ENCODE measurements around the gene NPFFR2.
"Not testable (repeated sequence)": the region's sequence is repeated elsewhere in the genome, so short reads cannot be mapped to it uniquely, and the experiment has no call there.

The NPFFR2 gene

DNA sequence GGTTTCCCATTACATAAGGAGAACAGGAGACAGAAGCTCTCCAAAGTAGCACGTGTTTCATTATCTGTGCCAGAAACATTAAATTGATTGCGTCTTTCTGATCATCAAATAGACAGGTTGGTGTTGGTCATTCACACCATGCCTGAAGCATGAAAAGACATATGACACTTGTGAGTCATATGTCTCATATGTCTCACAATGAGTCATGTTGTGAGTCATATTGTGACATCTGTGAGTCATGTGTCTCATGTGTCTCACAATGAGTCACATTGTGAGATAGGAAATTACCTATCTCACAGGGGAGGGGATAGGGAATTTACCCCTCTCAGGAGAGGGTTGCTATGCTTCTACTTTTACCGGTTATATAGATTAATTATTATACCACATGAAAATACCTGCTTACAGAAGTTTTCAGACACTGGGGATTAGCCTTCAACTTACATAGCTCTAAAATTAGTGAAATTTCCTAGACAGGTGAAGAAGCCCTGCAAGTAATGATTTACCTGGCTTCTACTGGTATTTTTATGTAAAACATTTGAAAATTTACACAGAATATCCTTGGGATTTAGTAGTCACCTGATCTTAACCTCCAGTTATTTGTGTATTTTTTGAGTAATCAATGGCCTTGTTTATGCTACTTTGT is 80.8 kb downstream of the NPFFR2 start:
- peak; percentile 63 for DNase-seq

DNA sequence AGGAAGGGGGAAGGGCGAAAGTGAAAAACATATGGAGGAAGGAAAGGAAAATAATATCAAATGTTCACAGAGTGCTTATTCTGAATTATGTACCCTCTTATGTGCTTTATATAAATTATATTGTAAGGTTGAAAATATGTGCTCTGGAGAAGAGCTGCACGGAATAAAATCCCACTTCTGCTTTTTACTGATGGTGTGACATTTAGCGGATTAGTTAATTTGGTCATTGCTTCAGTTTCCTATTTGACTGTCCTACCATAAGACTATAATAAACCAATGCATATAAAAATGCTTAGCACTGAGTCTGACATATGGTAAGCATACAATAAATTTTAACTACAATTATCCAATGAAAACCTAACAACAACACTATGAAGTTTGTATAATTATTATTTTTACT is 86.2 kb downstream of the NPFFR2 start:
- DNase-seq, result no peak

DNA sequence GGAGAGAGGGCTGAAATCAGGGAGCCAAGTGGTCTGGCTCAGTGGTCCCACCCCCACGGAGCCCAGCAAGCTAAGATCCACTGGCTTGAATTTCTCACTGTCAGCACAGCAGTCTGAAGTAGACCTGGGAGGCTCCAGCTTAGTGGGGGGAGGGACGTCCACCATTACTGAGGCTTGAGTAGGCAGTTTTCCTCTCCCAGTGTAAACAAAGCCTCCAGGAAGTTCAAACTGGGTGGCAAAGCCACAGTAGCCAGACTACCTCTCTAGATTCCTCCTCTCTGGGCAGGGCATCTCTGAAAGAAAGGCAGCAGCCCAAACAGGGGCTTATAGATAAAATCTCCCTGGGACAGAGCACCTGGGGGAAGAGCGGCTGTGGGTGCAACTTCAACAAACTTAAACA is 88.1 kb downstream of the NPFFR2 start:
- no peak for DNase-seq

DNA sequence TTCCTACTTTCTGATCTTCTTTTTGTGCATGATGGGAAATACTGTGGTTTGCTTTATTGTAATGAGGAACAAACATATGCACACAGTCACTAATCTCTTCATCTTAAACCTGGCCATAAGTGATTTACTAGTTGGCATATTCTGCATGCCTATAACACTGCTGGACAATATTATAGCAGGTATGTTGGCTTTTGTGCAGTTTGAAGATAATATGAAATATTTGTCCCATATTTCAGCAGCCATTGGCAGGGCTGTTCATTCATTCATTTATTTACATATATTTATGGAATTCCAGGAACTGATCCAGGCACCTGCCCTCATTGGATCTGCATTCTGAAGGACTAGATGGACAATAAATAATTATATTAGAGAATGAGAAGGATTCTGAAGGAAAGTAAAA is 96.9 kb downstream of the NPFFR2 start:
- no peak for DNase-seq

DNA sequence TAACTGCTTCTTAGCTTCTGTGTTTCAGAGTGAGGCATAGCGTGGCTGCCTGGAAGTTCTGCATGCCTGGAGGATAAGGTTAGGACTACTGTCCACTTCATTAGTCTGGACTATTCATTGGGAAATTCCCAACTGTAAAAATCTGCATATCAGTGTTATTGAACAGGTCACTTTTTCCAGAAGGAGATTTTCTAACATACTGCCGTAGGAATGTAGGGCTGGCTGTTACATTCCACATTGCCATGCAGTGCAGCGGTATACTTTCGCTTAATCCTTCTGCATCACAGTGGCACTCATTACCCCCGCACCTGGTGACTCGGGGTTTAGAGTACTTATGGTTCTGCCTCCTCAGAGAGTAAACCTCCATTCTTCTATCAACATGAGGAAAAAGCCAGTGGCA is 104.6 kb downstream of the NPFFR2 start:
- DNase-seq, result no peak

DNA sequence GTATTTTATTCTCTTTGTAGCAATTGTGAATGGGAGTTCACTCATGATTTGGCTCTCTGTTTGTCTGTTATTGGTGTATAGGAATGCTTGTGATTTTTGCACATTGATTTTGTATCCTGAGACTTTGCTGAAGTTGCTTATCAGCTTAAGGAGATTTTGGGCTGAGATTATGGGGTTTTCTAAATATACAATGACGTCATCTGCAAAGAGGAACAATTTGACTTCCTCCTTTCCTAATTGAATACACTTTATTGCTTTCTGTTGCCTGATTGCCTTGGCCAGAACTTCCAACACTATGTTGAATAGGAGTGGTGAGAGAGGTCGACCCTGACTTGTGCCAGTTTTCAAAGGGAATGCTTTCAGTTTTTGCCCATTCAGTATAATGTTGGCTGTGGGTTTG is 108.2 kb downstream of the NPFFR2 start:
- DNase-seq, result not testable (repeated sequence)

DNA sequence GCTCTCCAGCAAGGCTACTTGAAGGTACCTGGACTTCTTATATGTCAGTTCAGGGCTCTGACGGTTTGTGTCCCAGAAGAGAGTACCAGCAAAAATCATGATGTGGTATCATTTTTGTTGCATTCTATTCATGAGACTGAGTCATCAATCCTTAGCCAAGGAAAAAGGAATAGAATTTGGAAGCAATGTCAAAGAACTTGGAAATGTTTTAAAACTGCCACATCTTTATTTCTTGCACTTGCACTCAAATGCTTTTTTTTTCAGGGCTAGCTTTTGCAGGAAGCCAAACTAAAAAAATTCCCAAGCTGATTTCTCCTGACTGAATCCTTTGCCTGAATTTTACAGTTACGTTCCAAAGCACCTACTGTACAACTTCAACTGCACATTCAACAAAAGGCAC is 112.4 kb downstream of the NPFFR2 start:
- no peak for DNase-seq

DNA sequence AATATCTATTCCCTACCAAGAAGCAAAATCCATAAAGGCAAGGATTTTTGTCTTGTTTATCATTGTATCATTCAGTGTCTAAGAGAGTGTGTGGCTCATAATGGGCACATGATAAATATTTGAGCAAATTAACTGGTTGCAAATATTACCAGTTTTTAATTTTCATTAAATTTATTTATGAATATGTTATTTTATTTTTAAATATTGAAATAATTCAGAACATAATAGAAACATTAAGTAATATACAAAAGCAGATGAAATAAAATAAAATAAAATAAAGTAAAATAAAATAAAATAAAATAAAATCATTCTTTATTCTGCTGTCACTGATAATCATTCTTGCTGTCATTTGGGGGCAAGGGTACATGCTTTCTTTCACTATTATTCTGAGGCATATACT is 120.9 kb downstream of the NPFFR2 start:
- no peak for DNase-seq

DNA sequence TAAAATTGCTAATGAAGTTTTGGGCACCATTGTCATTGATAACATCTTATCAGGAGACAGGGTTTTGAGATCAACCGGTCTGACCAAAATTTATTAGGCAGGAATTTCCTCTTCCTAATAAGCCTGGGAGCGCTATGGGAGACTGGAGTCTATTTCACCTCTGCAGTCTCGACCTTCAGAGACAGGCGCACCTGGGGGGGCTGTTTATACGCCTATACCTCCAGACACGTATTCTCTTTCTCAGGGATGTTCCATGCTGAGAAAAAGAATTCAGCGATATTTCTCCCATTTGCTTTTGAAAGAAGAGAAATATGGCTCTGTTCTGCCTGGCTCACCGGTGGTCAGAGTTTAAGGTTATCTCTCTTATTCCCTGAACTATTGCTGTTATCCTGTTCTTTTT is 121.8 kb downstream of the NPFFR2 start:
- DNase-seq, result not testable (repeated sequence)

DNA sequence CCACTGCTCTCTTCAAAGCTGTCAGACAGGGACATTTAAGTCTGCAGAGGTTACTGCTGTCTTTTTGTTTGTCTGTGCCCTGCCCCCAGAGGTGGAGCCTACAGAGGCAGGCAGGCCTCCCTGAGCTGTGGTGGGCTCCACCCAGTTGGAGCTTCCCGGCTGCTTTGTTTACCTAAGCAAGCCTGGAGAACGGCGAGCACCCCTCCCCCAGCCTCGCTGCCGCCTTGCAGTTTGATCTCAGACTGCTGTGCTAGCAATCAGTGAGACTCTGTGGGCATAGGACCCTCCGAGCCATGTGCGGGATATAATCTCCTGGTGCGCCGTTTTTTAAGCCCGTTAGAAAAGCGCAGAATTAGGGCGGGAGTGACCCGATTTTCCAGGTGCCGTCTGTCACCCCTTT is 137.5 kb downstream of the NPFFR2 start:
- DNase-seq, result not testable (repeated sequence)

DNA sequence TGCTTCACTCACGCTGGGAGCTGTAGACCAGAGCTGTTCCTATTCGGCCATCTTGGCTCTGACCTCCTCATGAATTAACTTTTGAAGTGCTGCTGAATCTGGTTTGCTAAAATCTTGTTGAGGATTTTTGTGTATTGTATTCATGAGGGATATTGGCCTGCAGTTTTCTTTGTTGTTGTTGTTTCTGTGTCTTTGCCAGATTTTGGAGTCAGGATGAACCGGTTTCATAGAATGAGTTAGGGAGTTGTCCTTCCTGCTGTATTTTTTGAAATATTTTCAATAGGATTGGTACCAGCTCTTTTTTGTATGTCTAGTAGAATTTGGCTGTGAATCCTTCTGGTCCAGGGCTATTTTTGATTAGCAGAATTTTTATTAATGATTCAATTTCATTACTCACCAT is 138.1 kb downstream of the NPFFR2 start:
- no peak for DNase-seq

DNA sequence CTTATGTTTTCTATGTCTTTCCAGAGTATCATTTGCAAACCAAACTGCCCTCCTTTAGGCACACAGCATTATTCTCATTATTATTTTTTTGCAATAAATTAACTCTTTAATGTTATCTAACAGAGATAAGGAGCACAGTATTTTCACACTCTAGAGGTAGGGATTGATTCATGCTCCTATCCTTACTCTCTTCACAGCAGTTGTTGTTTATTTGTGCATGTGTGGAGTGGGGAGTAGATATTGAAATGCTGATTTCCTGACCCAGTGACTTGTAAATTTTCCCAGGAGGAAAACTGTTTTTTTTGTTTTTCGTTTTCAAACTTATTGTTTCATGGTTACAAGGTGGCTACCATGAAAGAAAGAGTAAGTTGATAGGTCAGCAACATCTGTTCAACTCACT is 140.0 kb downstream of the NPFFR2 start:
- no peak for DNase-seq

DNA sequence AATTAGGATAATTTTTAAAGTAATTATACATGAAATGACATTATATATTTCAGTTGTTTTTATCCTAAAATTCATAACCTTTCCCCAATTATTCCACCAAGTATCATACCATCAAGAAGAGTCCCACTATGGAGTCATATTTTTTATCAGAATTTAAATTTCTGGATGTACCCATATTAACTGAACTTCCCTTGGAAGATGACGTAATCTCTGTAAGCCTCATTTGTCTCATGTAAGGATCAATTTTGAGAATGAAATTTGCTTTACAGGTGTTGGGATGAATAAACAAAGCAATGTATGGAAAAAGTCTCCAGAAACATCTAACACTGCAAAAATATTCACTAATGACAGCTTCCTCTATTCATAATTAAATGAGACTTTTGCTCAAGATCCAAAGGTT is 147.5 kb downstream of the NPFFR2 start:
- no peak for DNase-seq

DNA sequence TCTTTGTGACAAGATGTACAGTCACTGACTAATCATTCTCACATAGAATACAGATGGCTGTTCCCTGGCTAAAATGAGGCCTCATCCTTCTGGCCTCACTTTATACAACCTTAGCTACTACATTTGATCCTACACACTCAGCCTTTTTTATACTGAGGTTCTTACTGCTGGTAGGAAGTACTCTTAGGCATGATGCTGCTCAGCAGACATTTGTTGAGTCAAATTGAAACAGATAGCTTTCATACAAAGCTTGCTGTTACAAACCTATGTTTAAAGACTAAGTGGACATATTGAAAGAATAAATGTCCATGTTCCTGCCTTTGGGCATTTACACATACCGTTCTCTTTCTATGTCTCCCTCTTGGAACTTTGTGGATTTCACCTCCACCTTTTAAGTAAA is 154.9 kb downstream of the NPFFR2 start:
- no peak for DNase-seq

DNA sequence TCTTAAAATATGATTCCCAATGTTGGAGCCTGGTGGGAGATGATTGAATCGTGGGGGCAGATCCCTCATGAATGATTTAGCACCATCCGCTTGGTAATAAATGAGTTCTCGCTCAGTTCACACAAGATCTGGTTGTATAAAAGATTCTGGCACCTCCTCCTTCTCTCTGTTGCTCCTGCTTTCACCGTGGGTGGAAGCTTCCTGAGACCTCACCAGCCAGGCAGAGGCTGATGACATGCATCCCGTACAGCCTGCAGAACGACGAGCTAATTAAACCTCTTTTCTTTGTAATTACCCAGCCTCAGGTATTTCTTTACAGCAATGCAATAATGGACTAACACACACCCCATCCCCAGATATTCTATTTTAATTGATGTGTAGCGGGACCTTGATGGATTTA is 162.2 kb downstream of the NPFFR2 start:
- DNase-seq, result no peak

DNA sequence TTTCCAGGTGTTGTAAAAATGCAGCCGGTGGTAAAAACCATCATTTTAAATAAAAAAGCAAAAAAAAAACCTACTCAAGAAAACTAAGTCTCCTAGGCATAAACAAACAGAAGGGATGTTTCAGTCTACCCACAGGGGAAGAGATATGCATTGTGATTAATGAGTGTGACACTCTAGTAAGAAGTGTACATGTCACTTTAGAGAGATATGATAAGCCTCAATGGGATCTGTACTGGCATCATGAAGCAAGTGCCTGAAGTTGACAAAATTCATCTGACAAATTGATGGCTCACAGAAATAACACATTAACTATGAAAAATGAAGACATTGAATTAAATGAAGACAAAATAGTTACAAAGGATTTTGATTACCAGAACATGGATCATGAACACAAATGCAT is 162.7 kb downstream of the NPFFR2 start:
- DNase-seq, result no peak
